ENCODE results near the gene ADAM12. TPM values are rescaled to one million over a fixed set of nuclear protein-coding genes. Genes with fewer than 3 reads are reported as not detected.

Gene ADAM12
- total and polyA plus RNA-seq, 12 donors: 0.08 to 3.9 (median 0.53) TPM

DNA sequence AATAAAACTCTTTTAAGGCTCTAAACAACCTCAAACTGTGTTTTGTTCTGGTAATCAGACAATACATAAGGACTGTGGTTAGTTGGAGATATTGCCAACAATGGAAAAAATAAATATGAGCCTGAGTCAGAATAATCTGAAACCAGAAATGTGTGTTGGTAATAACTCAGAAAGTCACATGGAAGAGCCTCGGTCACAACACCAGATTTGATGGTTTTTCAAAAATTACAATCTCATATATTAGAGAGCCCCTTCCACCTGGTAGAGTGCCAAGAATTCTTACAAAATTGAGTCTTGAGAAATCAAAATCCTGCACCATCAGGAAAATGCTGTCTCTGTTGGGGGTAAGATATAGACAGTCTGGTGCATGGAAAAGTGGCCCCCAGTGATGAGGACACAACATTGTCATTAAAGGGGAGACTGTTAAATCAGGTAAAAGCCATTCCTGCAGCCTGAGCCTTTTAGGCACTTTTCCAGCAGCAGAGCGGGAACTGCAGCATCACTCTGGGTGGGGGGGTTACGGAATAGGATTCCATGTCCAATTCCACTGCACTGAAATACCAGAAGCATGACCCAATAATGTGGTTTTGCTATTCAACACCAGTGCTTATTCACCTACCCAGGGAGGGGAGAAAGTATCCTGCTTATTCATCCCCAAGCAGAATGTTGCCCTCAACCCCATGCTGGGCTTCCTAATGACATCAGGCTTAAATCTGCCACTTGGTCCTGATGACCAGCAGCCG is 9.5 kb upstream of the ADAM12 start:
- Histone ChIP-seq H3K9me3 (replicated peaks in 1 of 3) (no peaks in the 10 kb centered on the region), H3K4me1 (replicated peaks in 1 of 2) (no peaks in the 10 kb centered on the region), H3K4me3 (no peak overlapping the region), H3K36me3 (replicated peaks in 1 of 2) (no peaks in the 10 kb centered on the region), H3K27me3 (no peaks in the 10 kb centered on the region), H3K27ac (no peak overlapping the region)
- TF ChIP-seq, protein P1, sequence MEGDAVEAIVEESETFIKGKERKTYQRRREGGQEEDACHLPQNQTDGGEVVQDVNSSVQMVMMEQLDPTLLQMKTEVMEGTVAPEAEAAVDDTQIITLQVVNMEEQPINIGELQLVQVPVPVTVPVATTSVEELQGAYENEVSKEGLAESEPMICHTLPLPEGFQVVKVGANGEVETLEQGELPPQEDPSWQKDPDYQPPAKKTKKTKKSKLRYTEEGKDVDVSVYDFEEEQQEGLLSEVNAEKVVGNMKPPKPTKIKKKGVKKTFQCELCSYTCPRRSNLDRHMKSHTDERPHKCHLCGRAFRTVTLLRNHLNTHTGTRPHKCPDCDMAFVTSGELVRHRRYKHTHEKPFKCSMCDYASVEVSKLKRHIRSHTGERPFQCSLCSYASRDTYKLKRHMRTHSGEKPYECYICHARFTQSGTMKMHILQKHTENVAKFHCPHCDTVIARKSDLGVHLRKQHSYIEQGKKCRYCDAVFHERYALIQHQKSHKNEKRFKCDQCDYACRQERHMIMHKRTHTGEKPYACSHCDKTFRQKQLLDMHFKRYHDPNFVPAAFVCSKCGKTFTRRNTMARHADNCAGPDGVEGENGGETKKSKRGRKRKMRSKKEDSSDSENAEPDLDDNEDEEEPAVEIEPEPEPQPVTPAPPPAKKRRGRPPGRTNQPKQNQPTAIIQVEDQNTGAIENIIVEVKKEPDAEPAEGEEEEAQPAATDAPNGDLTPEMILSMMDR (IDR thresholded peaks at IDR 0.05): no peak
- no peak for TF ChIP-seq POLR2A (IDR thresholded peaks at IDR 0.05)
- no peak for DNase-seq
- intact Hi-C loops (cut with DNase I): no loop called here
- 83 to 92% (median 87%) methylated on average over 3 to 4 of the region's 4 CpGs for WGBS, 4 donors

DNA sequence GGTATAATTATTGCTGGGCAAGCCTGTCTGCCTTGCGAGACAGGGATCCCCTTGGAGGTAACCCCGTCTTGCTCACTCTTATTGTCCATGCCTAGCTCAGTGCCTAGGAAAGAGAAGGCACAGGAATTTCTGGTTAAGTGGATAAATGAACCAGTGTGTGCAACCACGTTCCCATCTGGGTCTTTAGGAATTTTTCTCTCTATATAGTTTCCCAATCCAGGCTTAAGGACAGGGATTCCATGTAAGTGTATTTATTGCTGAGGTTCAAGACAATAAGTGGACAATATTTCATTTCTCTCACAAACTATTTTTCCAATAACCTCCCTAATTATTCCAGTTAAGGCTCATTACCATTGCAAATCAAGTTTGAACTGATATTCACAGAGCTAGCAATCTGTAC is 8.9 kb upstream of the ADAM12 start:
- Histone ChIP-seq H3K9me3 (replicated peaks in 1 of 3) (no peaks in the 10 kb centered on the region), H3K36me3 (replicated peaks in 1 of 2) (no peaks in the 10 kb centered on the region), H3K27ac (no peak overlapping the region), H3K4me1 (replicated peaks in 1 of 2) (no peaks in the 10 kb centered on the region), H3K27me3 (no peaks in the 10 kb centered on the region), H3K4me3 (no peak overlapping the region)
- intact Hi-C loops (cut with DNase I): no loop called here
- 81 to 90% (median 89%) methylated on average over 3 of the region's 3 CpGs for WGBS, 4 donors
- no peak for DNase-seq
- TF ChIP-seq, protein P1 (IDR thresholded peaks at IDR 0.05): no peak
- TF ChIP-seq POLR2A (IDR thresholded peaks at IDR 0.05): no peak

DNA sequence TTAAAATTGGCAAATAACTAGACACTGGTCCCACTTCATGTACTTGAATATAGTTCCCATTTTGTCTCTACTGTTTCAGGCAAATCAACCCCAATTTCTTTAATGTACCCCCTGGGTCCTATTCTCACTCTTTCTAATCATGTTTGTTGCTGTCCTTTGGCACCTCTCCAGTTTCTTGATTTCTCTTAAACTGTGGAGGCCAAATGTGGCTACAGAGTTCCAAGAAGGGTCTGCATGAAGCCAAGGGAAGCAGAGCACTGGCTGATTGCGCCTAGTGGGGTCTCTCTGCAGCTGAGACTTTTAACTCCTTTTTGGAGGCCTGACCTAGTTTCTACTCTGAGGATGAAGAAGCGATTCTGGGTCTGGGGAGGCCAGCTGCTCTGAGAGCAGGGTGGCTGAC is 6.7 kb upstream of the ADAM12 start:
- DNase-seq: no peak
- intact Hi-C loops (cut with DNase I): no loop called here
- Histone ChIP-seq H3K27ac (no peak overlapping the region), H3K4me3 (no peak overlapping the region), H3K36me3 (replicated peaks in 1 of 2) (no peaks in the 10 kb centered on the region), H3K9me3 (replicated peaks in 1 of 3) (no peaks in the 10 kb centered on the region), H3K27me3 (no peaks in the 10 kb centered on the region), H3K4me1 (replicated peaks in 1 of 2) (no peaks in the 10 kb centered on the region)
- WGBS, 4 donors: 79 to 88% (median 84%) methylated on average over 2 of the region's 2 CpGs
- TF ChIP-seq POLR2A (IDR thresholded peaks at IDR 0.05): no peak
- TF ChIP-seq, protein P1 (IDR thresholded peaks at IDR 0.05): no peak

DNA sequence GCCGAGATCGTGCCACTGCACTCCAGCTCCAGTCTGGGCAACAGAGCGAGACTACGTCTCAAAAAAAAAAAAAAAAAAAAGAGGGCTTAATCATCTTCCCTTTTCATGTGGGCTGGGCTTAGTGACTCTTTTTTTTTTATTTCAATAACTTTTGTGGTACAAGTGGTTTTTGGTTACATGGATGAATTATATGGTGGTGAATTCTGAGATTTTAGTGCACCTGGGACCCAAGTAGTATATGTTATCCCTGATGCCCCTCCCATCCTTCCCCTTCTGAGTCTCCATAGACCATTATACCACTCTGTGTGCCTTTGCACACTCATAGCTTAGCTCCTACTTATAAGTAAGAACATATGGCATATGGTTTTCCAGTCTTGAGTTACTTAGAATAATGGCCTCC is 4.8 kb upstream of the ADAM12 start:
- H3K27ac ChIP-seq: no peak overlapping the region
- peaks cover 0 to 3% of the 10 kb centered on the region in 2 donors for H3K4me1 ChIP-seq (replicated peaks in 1 of 2)
- DNase-seq: no peak
- no peak overlapping the region for H3K4me3 ChIP-seq
- H3K27me3 ChIP-seq: no peaks in the 10 kb centered on the region
- no peak for TF ChIP-seq POLR2A (IDR thresholded peaks at IDR 0.05)
- TF ChIP-seq, protein P1 (IDR thresholded peaks at IDR 0.05): no peak
- 82 to 90% (median 85%) methylated on average over 4 of the region's 4 CpGs for WGBS, 4 donors
- no peaks in the 10 kb centered on the region for H3K9me3 ChIP-seq (replicated peaks in 1 of 3)
- no peaks in the 10 kb centered on the region for H3K36me3 ChIP-seq (replicated peaks in 1 of 2)
- intact Hi-C loops (cut with DNase I): no loop called here

Measured in adrenal gland (tissue), 12 donors.